ENCODE data around the gene CDC73. TPM values are rescaled to one million over a fixed set of nuclear protein-coding genes. Genes with fewer than 3 reads are reported as not detected.
A peak's percentile ranks its signal among the peaks of the same experiment; 100 is the strongest.

The CDC73 gene
- total and polyA plus RNA-seq, 9 of the 15 experiments (the other 6 are each of a cell fraction or from before 2014, with no cell fraction given): 19.0 to 61.7 (median 30.1) TPM

DNA sequence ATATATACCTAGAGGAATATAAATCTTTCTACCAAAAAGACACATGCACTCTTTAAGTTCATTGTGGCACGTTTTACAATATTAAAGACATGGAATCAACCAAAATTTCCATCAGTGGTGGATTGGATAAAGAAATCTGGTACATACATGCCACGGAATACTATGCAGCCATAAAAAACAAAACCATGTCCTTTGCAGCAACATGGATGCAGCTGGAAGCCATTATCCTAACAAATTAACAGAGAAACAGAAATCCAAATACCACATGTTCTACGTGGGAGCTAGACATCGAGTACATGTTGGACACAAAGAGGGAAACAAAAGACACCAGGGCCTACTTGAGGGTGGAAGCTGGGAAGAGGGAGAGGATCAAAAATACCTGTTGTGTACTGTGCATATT, 97.6 kb downstream of the CDC73 start:
- 73% methylated on average over 4 of the region's 4 CpGs for WGBS (ENCODE audit: insufficient coverage, low coverage, missing lambda C conversion rate)

DNA sequence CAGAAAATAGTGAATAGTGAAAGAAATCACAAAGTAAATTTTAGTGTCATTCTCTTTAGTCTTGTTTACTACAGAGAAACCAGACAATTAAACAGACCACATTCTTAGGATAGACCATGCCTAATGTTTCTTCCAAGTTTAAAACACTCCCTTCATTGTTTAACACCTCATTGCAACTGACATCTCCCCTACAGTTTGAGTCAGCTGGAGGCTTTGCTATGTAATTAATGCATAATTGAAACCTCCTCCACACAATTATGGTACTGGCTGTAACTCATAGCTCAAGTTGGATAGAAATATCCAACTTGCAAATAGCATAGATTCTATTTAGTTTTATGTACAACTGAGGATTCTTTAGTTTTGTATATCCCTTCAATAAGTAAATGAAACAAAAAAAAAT, 99.8 kb downstream of the CDC73 start:
- H3K9ac ChIP-seq (ENCODE audit: insufficient read depth in 1 of 2, low read depth in 2 of 2, low read length in 2 of 2): no peak overlapping the region
- BruUV-seq (replicated peaks): no TSS peak
- intact Hi-C loops (cut with micrococcal nuclease): no loop called here
- FAIRE-seq (no peak), ATAC-seq (no peak), DNase-seq (ENCODE audit: extremely low read depth in 1 of 4, low spot score in 3 of 4) (no peak)
- no peak overlapping the region for H3K4me3 ChIP-seq
- H3K79me2 ChIP-seq (ENCODE audit: control insufficient read depth, insufficient read depth, low read length): no peaks in the 10 kb centered on the region; the same call in 2 of the 3 replicates
- ChIA-PET CTCF (ENCODE audit: low intra/inter-chr PET ratio) (no interaction called here), POLR2A (no interaction called here)
- no peak overlapping the region for H3K27ac ChIP-seq (ENCODE audit: extremely low read depth, low read depth, low read length)
- H2AFZ ChIP-seq (ENCODE audit: low read depth, low read length): no peak overlapping the region
- in situ Hi-C loops (cut with MboI): no loop called here
- H3K9me1 ChIP-seq (ENCODE audit: control insufficient read depth, insufficient read depth, low read length): no peaks in the 10 kb centered on the region
- no peaks in the 10 kb centered on the region for H4K20me1 ChIP-seq (replicated peaks; ENCODE audit: control insufficient read depth, insufficient read depth, low read length)
- no peak for TF ChIP-seq STAT5A (IDR thresholded peaks at IDR 0.05; ENCODE audit: borderline replicate concordance, low read length)
- TF ChIP-seq ZNF134 (CRISPR knock-in tag; conservative IDR thresholded peaks at IDR 0.05): no peak
- TF ChIP-seq KHSRP (IDR thresholded peaks at IDR 0.05): no peak
- TF ChIP-seq, protein P1, sequence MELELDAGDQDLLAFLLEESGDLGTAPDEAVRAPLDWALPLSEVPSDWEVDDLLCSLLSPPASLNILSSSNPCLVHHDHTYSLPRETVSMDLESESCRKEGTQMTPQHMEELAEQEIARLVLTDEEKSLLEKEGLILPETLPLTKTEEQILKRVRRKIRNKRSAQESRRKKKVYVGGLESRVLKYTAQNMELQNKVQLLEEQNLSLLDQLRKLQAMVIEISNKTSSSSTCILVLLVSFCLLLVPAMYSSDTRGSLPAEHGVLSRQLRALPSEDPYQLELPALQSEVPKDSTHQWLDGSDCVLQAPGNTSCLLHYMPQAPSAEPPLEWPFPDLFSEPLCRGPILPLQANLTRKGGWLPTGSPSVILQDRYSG (tag; conservative IDR thresholded peaks at IDR 0.05; ENCODE audit: low read depth): no peak
- TF ChIP-seq, protein P2, sequence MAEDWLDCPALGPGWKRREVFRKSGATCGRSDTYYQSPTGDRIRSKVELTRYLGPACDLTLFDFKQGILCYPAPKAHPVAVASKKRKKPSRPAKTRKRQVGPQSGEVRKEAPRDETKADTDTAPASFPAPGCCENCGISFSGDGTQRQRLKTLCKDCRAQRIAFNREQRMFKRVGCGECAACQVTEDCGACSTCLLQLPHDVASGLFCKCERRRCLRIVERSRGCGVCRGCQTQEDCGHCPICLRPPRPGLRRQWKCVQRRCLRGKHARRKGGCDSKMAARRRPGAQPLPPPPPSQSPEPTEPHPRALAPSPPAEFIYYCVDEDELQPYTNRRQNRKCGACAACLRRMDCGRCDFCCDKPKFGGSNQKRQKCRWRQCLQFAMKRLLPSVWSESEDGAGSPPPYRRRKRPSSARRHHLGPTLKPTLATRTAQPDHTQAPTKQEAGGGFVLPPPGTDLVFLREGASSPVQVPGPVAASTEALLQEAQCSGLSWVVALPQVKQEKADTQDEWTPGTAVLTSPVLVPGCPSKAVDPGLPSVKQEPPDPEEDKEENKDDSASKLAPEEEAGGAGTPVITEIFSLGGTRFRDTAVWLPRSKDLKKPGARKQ (CRISPR knock-in tag; IDR thresholded peaks at IDR 0.05): no peak
- TF ChIP-seq, protein P3, sequence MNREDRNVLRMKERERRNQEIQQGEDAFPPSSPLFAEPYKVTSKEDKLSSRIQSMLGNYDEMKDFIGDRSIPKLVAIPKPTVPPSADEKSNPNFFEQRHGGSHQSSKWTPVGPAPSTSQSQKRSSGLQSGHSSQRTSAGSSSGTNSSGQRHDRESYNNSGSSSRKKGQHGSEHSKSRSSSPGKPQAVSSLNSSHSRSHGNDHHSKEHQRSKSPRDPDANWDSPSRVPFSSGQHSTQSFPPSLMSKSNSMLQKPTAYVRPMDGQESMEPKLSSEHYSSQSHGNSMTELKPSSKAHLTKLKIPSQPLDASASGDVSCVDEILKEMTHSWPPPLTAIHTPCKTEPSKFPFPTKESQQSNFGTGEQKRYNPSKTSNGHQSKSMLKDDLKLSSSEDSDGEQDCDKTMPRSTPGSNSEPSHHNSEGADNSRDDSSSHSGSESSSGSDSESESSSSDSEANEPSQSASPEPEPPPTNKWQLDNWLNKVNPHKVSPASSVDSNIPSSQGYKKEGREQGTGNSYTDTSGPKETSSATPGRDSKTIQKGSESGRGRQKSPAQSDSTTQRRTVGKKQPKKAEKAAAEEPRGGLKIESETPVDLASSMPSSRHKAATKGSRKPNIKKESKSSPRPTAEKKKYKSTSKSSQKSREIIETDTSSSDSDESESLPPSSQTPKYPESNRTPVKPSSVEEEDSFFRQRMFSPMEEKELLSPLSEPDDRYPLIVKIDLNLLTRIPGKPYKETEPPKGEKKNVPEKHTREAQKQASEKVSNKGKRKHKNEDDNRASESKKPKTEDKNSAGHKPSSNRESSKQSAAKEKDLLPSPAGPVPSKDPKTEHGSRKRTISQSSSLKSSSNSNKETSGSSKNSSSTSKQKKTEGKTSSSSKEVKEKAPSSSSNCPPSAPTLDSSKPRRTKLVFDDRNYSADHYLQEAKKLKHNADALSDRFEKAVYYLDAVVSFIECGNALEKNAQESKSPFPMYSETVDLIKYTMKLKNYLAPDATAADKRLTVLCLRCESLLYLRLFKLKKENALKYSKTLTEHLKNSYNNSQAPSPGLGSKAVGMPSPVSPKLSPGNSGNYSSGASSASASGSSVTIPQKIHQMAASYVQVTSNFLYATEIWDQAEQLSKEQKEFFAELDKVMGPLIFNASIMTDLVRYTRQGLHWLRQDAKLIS (CRISPR knock-in tag; IDR thresholded peaks at IDR 0.05): no peak
- no peak for TF ChIP-seq XRCC5 (IDR thresholded peaks at IDR 0.05; ENCODE audit: low read depth, low read length)
- H3K36me3 ChIP-seq (ENCODE audit: control insufficient read depth, insufficient read depth, low read length): peaks cover 29% of the 10 kb centered on the region; the same call in 1 of the 3 replicates
- H3K4me1 ChIP-seq (replicated peaks in 1 of 2; ENCODE audit: control insufficient read depth in 2 of 2, insufficient read depth in 2 of 2, low read length in 2 of 2): no peaks in the 10 kb centered on the region
- H3K9me3 ChIP-seq (replicated peaks; ENCODE audit: control insufficient read depth, insufficient read depth, low read depth, low read length): no peaks in the 10 kb centered on the region
- H3K4me2 ChIP-seq (ENCODE audit: insufficient read depth, low read length): no peak overlapping the region
- H3K27me3 ChIP-seq (ENCODE audit: control insufficient read depth in 2 of 2, insufficient read depth in 2 of 2, low read length in 2 of 2): no peaks in the 10 kb centered on the region

More for the DNA sequence above, 97.6 kb downstream of the CDC73 start:
- no peak overlapping the region for H3K9ac ChIP-seq (ENCODE audit: insufficient read depth in 1 of 2, low read depth in 2 of 2, low read length in 2 of 2)
- TF ChIP-seq ZNF146 (CRISPR knock-in tag; IDR thresholded peaks at IDR 0.05; ENCODE audit: unreplicated experiment) (peak; percentile 74), SIX5 (IDR thresholded peaks at IDR 0.05; ENCODE audit: borderline replicate concordance in 1 of 2, insufficient read depth in 1 of 2, low read depth in 1 of 2, low read length in 2 of 2) (no peak)
- no peaks in the 10 kb centered on the region for H3K9me3 ChIP-seq (replicated peaks; ENCODE audit: control insufficient read depth, insufficient read depth, low read depth, low read length)
- H2AFZ ChIP-seq (ENCODE audit: low read depth, low read length): no peak overlapping the region
- no peaks in the 10 kb centered on the region for H3K9me1 ChIP-seq (ENCODE audit: control insufficient read depth, insufficient read depth, low read length)
- H3K27me3 ChIP-seq (ENCODE audit: control insufficient read depth in 2 of 2, insufficient read depth in 2 of 2, low read length in 2 of 2): no peaks in the 10 kb centered on the region
- H3K4me3 ChIP-seq: no peak overlapping the region
- DNase-seq (ENCODE audit: extremely low read depth in 1 of 4, low spot score in 3 of 4): no peak
- FAIRE-seq: no peak
- in situ Hi-C loops (cut with MboI) (no loop called here), intact Hi-C loops (cut with micrococcal nuclease) (no loop called here)
- peak; percentile 47; the same call in 2 of the 3 replicates for ATAC-seq
- POLR2A ChIA-PET: interaction anchor here (0.6 kb wide), 1 partner anchor 161 kb away, joined by 3 read pairs; no protein-coding TSS in a partner anchor
- H4K20me1 ChIP-seq (replicated peaks; ENCODE audit: control insufficient read depth, insufficient read depth, low read length): no peaks in the 10 kb centered on the region
- H3K4me2 ChIP-seq (ENCODE audit: insufficient read depth, low read length): no peak overlapping the region
- H3K27ac ChIP-seq (ENCODE audit: extremely low read depth, low read depth, low read length): no peak overlapping the region
- H3K4me1 ChIP-seq (replicated peaks in 1 of 2; ENCODE audit: control insufficient read depth in 2 of 2, insufficient read depth in 2 of 2, low read length in 2 of 2): no peaks in the 10 kb centered on the region
- H3K79me2 ChIP-seq (ENCODE audit: control insufficient read depth, insufficient read depth, low read length): no peaks in the 10 kb centered on the region; the same call in 2 of the 3 replicates
- no TSS peak for BruUV-seq (replicated peaks)
- peaks cover 42% of the 10 kb centered on the region; the same call in 2 of the 3 replicates for H3K36me3 ChIP-seq (ENCODE audit: control insufficient read depth, insufficient read depth, low read length)
- CTCF ChIA-PET (ENCODE audit: low intra/inter-chr PET ratio): no interaction called here
